Esophagus (tissue), 2 donors: ENCODE measurements around the gene ALPK1. TPM values are rescaled to one million over a fixed set of nuclear protein-coding genes. Genes with fewer than 3 reads are reported as not detected.
"Not testable (repeated sequence)": the region's sequence is repeated elsewhere in the genome, so short reads cannot be mapped to it uniquely, and the experiment has no call there.

ENCODE experiments used
- H3K27ac ChIP-seq, 2 donors: one replicate each; pipeline ENCODE4 v1.5.1; 2013; ENCODE audit warnings: low read depth in 2 of 2, mild to moderate bottlenecking in 2 of 2, inconsistent platforms in 1 of 2, low read length in 1 of 2, moderate library complexity in 1 of 2
- H3K27me3 ChIP-seq, 2 donors: one replicate each; pipeline ENCODE4 v1.6.1; 2013; ENCODE audit warnings: low read length in 2 of 2, control low read depth in 1 of 2, mild to moderate bottlenecking in 1 of 2; ENCODE audit not compliant: insufficient read depth in 2 of 2, control insufficient read depth in 1 of 2
- H3K36me3 ChIP-seq, 2 donors: one replicate each; pipeline ENCODE4 v1.6.1; 2013; ENCODE audit warnings: low read length in 1 of 2; ENCODE audit not compliant: control insufficient read depth in 2 of 2, insufficient read depth in 2 of 2
- H3K4me1 ChIP-seq, 2 donors: one replicate each; pipeline ENCODE4 v1.6.1; 2013; ENCODE audit warnings: low read length in 1 of 2; ENCODE audit not compliant: control insufficient read depth in 2 of 2, insufficient read depth in 2 of 2
- H3K4me3 ChIP-seq, 2 donors: one replicate each; pipeline ENCODE4 v1.5.1; 2013; ENCODE audit warnings: low read length in 2 of 2, mild to moderate bottlenecking in 2 of 2, low read depth in 1 of 2, moderate library complexity in 1 of 2
- H3K9me3 ChIP-seq, 2 donors: one replicate each; pipeline ENCODE4 v1.6.1; 2013; ENCODE audit warnings: mild to moderate bottlenecking in 2 of 2, low read depth in 1 of 2, low read length in 1 of 2, moderate library complexity in 1 of 2; ENCODE audit not compliant: control insufficient read depth in 2 of 2, insufficient read depth in 1 of 2
- WGBS, 2 donors: extraction: QIAGEN DNeasy Blood & Tissue Kit; methylation state at CpG; one replicate each; pipeline ENCODE4 v1.1.7; 2013; 5-methylcytosine and 5-hydroxymethylcytosine counted together
- polyA plus RNA-seq, 2 donors: library from polyadenylated mRNA; stranded (reverse); fragments of 200-250 nt; gene quantifications; one replicate each; pipeline ENCODE4 v1.2.3, GENCODE V29; 2013
- donor health status: healthy with polysubstance abuse.
- donor health status: Bipolar disorder and iron deficiency.

Gene ALPK1
- polyA plus RNA-seq, 2 donors, result 4.2 to 6.3 TPM

GRCh38 chr4:112274959-112275358 is 22.2 kb upstream of the ALPK1 start:
- 96 to 97% methylated on average over 4 of the region's 4 CpGs for WGBS, 2 donors

GRCh38 chr4:112276113-112276512 is 21.1 kb upstream of the ALPK1 start:
- 80 to 86% methylated on average over 3 of the region's 3 CpGs for WGBS, 2 donors
- Histone ChIP-seq H3K27me3 (no peaks in the 10 kb centered on the region), H3K27ac (no peak overlapping the region), H3K4me1 (no peaks in the 10 kb centered on the region), H3K4me3 (no peak overlapping the region), H3K9me3 (no peaks in the 10 kb centered on the region), H3K36me3 (no peaks in the 10 kb centered on the region)

More at GRCh38 chr4:112274959-112275358, 22.2 kb upstream of the ALPK1 start:
- no peaks in the 10 kb centered on the region for H3K4me1 ChIP-seq
- H3K4me3 ChIP-seq, result no peak overlapping the region
- H3K27me3 ChIP-seq, result no peaks in the 10 kb centered on the region
- no peak overlapping the region for H3K27ac ChIP-seq
- H3K36me3 ChIP-seq, result no peaks in the 10 kb centered on the region
- H3K9me3 ChIP-seq, result no peaks in the 10 kb centered on the region

GRCh38 chr4:112277220-112277619 is 19.9 kb upstream of the ALPK1 start:
- Histone ChIP-seq H3K27ac (no peak overlapping the region), H3K4me1 (no peaks in the 10 kb centered on the region)

GRCh38 chr4:112277705-112278448 is 19.3 kb upstream of the ALPK1 start:
- Histone ChIP-seq H3K27ac (peak overlapping the region; percentile 20 to 65), H3K27me3 (no peaks in the 10 kb centered on the region), H3K9me3 (no peaks in the 10 kb centered on the region), H3K4me3 (no peak overlapping the region), H3K36me3 (no peaks in the 10 kb centered on the region), H3K4me1 (peaks cover 0 to 2% of the 10 kb centered on the region in 2 donors)
- WGBS, 2 donors, result 56 to 59% methylated on average over 10 of the region's 10 CpGs

More at GRCh38 chr4:112277220-112277619, 19.9 kb upstream of the ALPK1 start:
- no peaks in the 10 kb centered on the region for H3K27me3 ChIP-seq
- no peaks in the 10 kb centered on the region for H3K9me3 ChIP-seq
- no peaks in the 10 kb centered on the region for H3K36me3 ChIP-seq
- 56 to 69% methylated on average over 3 of the region's 3 CpGs for WGBS, 2 donors
- H3K4me3 ChIP-seq, result no peak overlapping the region

GRCh38 chr4:112279025-112279881 is 17.9 kb upstream of the ALPK1 start:
- H3K27me3 ChIP-seq, result no peaks in the 10 kb centered on the region
- no peaks in the 10 kb centered on the region for H3K36me3 ChIP-seq
- peak overlapping the region; percentile 25 to 37 for H3K27ac ChIP-seq
- WGBS, 2 donors, result 38 to 42% methylated on average over 10 of the region's 10 CpGs
- no peaks in the 10 kb centered on the region for H3K9me3 ChIP-seq
- H3K4me1 ChIP-seq, result peaks cover 0 to 2% of the 10 kb centered on the region in 2 donors
- no peak overlapping the region for H3K4me3 ChIP-seq

- Histone ChIP-seq H3K9me3 (no peaks in the 10 kb centered on the region), H3K27ac (peak overlapping the region; percentile 37 to 57)
- 68% methylated on average over 7 of the region's 7 CpGs for whole genome bisulfite sequencing, 2 donors
These were observed 17.3 kb upstream of the ALPK1 start for GRCh38 chr4:112279882-112280315.

GRCh38 chr4:112280386-112281056 is 16.6 kb upstream of the ALPK1 start:
- no peak overlapping the region for H3K27ac ChIP-seq
- no peak overlapping the region for H3K4me3 ChIP-seq
- no peaks in the 10 kb centered on the region for H3K27me3 ChIP-seq
- H3K4me1 ChIP-seq, result peaks cover 0 to 2% of the 10 kb centered on the region in 2 donors
- no peaks in the 10 kb centered on the region for H3K9me3 ChIP-seq
- H3K36me3 ChIP-seq, result no peaks in the 10 kb centered on the region
- WGBS, 2 donors, result 68 to 75% methylated on average over 5 of the region's 5 CpGs

More at GRCh38 chr4:112279882-112280315, 17.3 kb upstream of the ALPK1 start:
- Histone ChIP-seq H3K27me3 (no peaks in the 10 kb centered on the region), H3K36me3 (no peaks in the 10 kb centered on the region), H3K4me1 (peaks cover 0 to 2% of the 10 kb centered on the region in 2 donors), H3K4me3 (no peak overlapping the region)

GRCh38 chr4:112281895-112282398 is 15.2 kb upstream of the ALPK1 start:
- H3K27ac ChIP-seq, H3K36me3 ChIP-seq, H3K9me3 ChIP-seq, H3K4me3 ChIP-seq, H3K27me3 ChIP-seq, H3K4me1 ChIP-seq: not testable (repeated sequence)
- 89 to 91% methylated on average over 2 of the region's 2 CpGs for WGBS, 2 donors
